HG02981 (cell line): ENCODE results near the gene AQP1.

ENCODE experiments used
- ATAC-seq: cut with Tn5 transposase; IDR thresholded peaks from one replicate; pipeline ENCODE4 v1.9.1; 2021; ENCODE audit warnings: mild to moderate bottlenecking, moderate library complexity; ENCODE audit not compliant: unreplicated experiment

The AQP1 gene

GRCh38 chr7:30881448-30881847, 30.2 kb upstream of the AQP1 start:
- no peak for ATAC-seq

GRCh38 chr7:30884881-30885280, 26.8 kb upstream of the AQP1 start:
- no peak for ATAC-seq

- no peak for ATAC-seq
Measured at GRCh38 chr7:30886608-30887011, 25.0 kb upstream of the AQP1 start.

DNA sequence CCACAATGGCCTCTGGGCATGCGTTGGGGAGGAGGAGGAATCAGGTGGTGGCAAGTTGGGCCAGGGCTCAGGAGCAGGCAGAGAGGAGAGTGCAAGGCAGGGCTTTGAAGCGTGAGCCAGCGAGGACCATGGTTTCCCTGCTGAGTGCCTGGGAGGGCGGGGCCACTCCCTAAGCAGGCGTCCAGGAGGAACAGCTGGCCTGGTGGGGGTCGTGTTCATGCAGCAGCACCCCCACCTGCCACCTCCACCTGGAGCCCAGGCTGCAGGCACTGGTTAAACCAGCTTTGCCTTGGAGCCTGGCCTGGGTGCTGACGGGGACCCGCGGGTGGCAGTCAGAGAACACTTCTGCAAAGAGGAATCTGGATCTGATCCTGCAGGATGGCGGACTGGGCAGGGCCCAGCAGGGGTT, 24.2 kb upstream of the AQP1 start:
- ATAC-seq = no peak

DNA sequence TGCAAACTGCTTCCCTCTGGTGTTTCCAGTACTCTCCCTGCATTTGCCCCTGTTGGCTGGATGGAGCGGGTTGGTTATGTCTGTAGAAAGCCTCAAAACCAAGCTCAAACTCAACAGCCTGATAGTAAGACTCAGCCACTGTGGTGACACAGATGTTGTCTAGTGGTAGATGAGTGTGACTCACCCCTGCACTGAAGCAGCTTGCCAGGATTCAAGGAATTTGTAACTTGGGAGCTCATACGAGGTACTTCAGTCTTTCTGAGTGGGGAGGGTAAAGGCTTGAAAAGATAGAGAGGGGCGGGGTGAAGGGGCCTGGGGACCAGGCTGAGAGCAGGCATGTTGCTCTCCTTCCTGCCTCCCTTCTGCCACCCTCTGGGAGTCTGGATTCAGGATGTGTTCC, 22.9 kb upstream of the AQP1 start:
- ATAC-seq = no peak

GRCh38 chr7:30890226-30890625, 21.4 kb upstream of the AQP1 start:
- no peak for ATAC-seq

DNA sequence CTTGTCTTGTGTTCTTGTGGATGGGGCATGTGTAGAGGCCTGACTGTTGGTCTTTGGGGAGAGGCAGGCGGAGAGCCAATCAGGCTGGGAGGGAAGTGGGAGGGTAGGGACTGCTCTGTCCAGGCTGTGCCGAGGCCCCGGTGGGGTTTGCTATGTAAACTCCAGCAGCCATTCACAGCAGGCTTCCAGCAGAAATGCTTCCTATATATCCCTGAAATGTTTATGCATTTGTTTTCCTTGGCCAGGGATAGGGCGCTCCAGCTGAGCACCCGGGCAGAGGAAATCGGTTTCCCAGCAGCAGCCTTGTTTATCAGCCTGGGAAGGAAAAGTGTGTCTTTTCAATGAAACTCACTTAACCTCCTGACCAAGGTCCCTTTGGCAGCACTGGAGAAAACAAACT, 18.3 kb upstream of the AQP1 start:
- no peak for ATAC-seq

GRCh38 chr7:30894009-30894408, 17.6 kb upstream of the AQP1 start:
- ATAC-seq = no peak

DNA sequence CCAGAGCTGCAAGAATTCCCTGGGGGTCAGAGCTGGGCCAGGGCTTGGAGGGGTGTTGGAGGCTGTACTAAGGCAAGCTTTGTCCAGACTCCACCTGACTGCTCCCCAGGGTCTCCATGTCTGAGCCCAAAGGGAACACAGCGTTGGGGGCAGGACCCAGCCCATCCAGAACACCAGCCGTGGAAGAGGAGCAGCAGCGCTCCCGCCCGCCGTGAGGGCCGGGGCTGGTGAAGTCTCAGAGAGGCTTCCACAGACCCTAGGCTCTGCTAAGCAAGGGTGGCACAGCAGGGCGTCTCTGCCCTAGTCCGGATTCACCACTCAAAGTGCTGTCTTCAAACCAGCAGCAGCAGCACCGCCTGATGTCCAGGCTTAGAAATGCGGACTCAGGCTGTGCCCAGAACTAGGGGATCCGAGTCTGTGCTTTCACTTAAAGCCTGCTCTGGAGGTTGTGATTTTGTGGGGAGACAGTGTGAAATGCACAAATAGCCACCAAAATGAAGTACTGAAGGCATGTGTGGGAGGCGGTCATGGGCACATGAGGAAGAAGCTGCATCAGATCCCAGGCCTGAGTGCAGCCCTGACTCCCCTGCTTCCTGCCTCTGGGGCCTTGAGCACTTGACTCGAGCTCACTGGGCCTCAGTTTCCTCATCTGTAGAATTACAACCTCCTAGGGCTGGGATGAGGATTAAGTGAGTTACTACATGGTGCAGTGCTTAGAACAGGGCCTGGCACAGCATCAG, 16.6 kb upstream of the AQP1 start:
- no peak for ATAC-seq

GRCh38 chr7:30896036-30896435, 15.6 kb upstream of the AQP1 start:
- ATAC-seq = no peak

DNA sequence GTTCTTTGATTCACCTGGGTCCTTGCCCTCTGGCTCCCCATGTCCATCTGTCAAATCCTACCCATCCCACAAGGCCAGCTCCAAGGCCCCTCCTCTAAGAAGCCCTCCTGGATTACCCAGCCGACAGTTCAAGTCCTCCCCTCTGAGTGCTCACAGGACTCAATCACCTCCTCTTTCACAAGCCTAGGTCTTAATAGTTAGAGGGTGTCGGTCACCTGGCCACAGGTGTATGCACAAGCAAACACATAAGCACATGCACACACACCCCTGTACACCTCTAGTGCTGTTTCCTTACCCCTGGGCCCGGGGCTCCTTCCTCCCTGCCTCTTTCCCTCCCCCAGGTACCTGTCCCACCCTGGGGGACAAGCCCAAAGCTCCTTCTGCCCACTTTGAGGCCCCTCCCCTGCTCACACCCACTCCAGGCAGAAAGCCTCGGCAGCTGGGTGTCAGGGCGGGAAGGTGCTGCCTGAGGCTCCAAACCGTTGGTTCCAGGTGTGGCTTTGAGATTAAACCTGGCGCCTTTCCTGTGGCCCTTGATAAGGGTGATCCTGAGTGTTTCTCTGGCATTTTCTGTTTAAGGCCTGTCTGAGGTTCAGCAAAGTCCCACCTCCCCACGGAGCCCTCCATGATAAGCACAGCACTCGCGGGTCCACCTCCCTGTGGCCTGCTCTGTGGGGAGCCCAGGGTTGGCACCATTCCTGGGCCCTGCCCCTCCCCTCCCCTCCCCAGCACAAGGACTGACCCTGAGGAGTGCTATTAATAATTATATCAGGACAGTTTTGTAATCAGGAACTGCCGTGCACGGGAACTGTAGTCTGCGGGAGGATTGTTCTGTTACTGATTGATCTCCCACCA, 14.6 kb upstream of the AQP1 start:
- no peak for ATAC-seq

DNA sequence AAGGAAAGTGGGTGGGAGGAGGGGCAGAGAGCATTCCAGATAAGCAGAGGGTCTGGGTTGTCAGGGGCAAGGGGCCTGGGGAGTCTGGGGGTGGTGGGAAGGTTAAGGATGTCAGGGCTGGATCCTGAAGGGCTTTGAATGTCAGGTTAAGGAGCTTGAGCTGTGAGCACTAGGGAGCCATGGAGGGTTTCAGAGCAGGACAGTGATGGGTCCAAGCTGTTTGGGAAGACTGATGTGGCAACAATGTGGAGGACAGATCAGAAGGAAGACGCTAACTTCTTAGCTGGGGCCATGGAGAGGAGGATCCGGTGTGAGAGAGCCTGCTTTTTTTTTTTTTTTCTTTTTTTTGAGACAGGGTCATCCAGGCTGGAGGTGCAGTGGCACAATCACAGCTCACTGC, 13.9 kb upstream of the AQP1 start:
- no peak for ATAC-seq

- ATAC-seq = no peak
Measured at GRCh38 chr7:30898411-30898810, 13.2 kb upstream of the AQP1 start.

GRCh38 chr7:30899066-30899465, 12.6 kb upstream of the AQP1 start:
- no peak for ATAC-seq

DNA sequence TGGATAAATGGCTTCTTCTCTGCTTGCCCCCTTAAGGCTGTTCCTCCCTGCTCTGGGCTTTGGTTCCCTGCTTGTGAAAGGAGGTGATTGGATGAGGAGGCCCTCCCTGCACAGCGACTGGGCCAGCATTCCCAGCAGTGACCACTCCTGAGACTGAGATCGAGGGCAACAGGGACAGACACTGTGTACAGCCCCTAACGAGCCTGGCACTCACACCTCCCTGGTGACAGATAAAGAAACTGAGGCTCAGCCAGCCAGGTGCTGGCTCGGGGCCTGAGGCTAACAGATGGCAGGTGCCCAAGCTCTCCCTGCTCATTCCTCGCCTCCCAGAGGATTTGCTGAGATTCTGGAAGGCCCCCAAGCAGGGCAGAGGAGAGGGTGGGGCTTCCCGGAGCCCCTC, 12.0 kb upstream of the AQP1 start:
- no peak for ATAC-seq

GRCh38 chr7:30900053-30900452, 11.6 kb upstream of the AQP1 start:
- no peak for ATAC-seq

GRCh38 chr7:30900803-30901362, 10.8 kb upstream of the AQP1 start:
- ATAC-seq = no peak

DNA sequence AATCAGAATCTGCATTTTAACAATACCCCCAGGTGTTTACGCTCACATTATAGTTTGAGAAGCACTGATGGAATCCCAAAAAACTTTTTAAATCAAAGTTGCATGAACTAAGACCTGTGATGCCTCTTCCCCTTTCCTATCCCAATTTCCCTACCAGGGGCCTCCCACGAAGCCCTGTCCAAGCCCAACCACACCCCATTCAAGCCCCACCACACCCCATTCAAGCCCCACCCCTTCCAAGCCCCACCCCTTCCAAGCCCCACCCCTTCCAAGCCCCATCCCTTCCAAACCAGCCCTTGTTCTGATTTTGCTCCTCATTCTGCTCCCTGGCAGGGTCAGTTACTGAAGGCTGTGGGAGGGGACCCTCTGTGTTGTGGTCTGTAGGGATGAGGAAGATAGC, 9.8 kb upstream of the AQP1 start:
- ATAC-seq = no peak

- no peak for ATAC-seq
Measured at GRCh38 chr7:30902466-30902865, 9.2 kb upstream of the AQP1 start.

- no peak for ATAC-seq
Measured at GRCh38 chr7:30903146-30903545, 8.5 kb upstream of the AQP1 start.

- ATAC-seq = no peak
Measured at GRCh38 chr7:30904561-30904960, 7.1 kb upstream of the AQP1 start.
